ENCODE measurements around the gene UNKL.

DNA sequence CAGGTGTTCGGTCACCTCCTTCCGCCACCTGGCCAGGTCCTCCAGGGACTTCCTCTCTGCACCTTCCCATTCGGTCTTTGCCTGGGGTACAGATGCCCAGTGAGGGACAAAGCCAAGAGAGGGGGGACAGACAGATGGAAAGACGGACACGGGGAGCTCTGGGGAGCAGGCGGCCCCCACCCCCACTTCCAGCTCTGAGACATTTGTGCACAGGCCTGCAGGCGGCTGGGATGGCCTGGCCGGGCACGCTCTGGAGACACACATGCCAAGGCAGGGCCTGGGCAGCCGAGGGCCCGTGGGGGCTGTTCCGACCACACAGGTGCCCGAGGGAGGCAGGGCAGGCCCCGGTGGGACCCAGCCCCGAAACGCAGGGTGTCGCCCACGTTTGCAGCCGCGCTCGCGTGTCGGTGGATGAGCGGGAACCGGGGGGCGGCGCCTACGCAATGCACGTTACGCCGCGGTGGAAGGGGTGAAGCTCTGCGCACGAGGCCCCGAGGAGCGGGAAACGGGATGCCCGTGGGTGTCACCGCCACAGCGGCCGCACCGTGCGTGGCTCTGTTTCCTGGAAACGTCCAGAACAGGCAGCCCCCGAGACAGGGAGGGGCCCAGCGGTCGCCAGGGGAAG, 22.3 kb upstream of the UNKL start:
- TF ChIP-seq CTCF (IDR thresholded peaks at IDR 0.05) (no peak), POLR2A (IDR thresholded peaks at IDR 0.05) (no peak)
